A172 (cell line): ENCODE results near the gene PPT2. TPM values are rescaled to one million over a fixed set of nuclear protein-coding genes. Genes with fewer than 3 reads are reported as not detected.
"Not testable (repeated sequence)": the region's sequence is repeated elsewhere in the genome, so short reads cannot be mapped to it uniquely, and the experiment has no call there.

ENCODE experiments used
- DNase-seq: peaks from one replicate; pipeline ENCODE4 v3.0.0-alpha.2; 2015; ENCODE audit warnings: low spot score
- total RNA-seq: library from RNA; depleted of rRNA; stranded (reverse); fragments of >200 nt; shearing (Covaris generic); gene quantifications from 2 replicates; pipeline ENCODE4 v1.2.3, GENCODE V29; 2014

Gene PPT2
- total RNA-seq, 1 experiment from 2014 or later = 7.7 TPM

GRCh38 chr6:32176476-32177182 is 22.7 kb downstream of the PPT2 start:
- DNase-seq = peak; percentile 37

GRCh38 chr6:32177183-32177787 is 23.3 kb downstream of the PPT2 start:
- DNase-seq = no peak

GRCh38 chr6:32177788-32178546 is 24.0 kb downstream of the PPT2 start, which contains the start of gene RNF5:
Gene RNF5, plus strand, starts transcription at chr6:32178405. Its CDS starts 107 bp downstream, at chr6:32178512.
- DNase-seq = peak; percentile 100

GRCh38 chr6:32178547-32179440 is 24.9 kb downstream of the PPT2 start:
- no peak for DNase-seq

DNA sequence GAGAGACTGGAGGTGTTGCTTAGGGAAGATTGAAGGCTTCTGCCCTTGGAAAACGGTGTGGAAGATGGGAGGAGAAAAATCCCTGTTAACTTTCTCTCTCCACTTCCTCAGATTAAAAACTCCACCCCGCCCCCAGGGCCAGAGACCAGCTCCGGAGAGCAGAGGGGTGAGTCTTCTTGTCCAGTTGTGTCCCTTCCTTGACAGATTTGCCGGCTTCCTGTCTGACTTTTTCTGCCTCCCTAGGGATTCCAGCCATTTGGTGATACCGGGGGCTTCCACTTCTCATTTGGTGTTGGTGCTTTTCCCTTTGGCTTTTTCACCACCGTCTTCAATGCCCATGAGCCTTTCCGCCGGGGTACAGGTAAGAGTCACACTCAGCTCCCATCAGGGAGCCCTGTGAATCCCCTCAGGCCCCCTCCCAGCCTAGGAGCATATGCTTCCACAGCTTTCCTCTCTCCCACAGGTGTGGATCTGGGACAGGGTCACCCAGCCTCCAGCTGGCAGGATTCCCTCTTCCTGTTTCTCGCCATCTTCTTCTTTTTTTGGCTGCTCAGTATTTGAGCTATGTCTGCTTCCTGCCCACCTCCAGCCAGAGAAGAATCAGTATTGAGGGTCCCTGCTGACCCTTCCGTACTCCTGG is 25.9 kb downstream of the PPT2 start:
- DNase-seq = no peak

DNA sequence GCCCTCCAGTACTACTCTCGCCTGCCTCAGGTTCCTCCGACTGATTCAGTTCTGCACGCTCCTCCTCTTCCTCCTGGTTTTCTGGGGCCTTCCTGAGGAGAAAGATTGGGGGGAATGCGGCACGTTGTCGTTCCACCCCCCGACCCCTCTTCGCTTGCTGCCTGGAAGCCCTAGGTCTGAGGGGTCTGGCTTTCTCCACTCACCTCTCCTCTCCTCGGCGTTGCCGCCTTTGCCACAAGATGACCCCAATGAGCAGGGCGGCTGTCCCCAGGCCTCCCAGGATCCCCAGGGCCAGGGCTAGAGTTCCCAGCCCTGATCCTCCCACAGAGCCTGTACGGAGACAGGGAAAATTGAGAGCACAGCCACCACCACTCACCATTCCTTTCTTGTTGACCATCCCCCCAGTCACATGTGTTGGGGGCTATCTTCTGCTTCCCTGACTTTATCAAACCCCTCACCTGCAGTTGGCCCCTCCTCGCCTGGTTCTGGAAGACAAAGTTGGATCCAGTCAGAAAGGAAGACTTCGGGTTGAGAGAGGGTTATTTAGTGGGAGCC is 27.3 kb downstream of the PPT2 start:
- no peak for DNase-seq

GRCh38 chr6:32181915-32182529 is 28.1 kb downstream of the PPT2 start:
- DNase-seq = no peak

DNA sequence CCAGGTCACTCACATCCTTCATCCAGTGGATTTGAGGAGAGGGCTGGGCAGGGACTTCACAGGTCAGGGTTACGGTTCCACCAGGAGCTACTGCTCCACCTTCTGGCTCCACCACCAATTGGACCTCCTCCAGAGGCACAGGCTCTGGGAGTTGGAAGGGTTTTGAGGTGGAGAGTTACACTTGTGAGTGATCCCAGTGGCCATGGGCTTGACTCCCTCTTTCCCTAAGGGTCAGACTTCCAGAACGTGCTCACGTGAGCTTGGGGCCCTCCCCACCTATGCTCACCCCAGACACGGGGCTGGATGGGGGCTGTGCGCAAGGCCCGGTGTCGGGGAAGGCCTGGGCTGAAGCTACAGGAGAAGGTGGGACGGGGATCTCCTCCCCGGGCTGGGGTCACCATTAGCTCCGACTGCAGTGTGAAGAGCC is 28.6 kb downstream of the PPT2 start:
- DNase-seq = no peak

DNA sequence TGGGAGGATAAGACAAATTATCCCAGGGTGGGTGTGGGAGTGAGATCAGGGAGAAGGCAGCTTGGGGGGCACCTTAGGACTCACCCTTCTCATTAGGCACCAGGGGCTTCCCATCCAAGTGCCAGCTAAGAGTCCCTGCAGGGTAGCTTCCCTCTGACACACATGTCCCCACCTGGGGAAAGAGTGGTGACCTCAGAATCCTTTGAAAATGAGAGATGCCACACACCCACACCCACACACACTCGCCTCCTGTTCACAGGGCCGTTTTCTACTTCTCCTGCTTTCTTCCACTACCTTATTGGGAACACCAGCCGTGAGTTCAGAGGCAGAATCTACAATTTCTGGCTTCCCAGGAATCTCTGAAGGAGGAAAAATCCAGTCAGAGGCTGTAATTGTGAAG is 29.1 kb downstream of the PPT2 start:
- no peak for DNase-seq

GRCh38 chr6:32183483-32184083 is 29.6 kb downstream of the PPT2 start:
- DNase-seq = no peak

DNA sequence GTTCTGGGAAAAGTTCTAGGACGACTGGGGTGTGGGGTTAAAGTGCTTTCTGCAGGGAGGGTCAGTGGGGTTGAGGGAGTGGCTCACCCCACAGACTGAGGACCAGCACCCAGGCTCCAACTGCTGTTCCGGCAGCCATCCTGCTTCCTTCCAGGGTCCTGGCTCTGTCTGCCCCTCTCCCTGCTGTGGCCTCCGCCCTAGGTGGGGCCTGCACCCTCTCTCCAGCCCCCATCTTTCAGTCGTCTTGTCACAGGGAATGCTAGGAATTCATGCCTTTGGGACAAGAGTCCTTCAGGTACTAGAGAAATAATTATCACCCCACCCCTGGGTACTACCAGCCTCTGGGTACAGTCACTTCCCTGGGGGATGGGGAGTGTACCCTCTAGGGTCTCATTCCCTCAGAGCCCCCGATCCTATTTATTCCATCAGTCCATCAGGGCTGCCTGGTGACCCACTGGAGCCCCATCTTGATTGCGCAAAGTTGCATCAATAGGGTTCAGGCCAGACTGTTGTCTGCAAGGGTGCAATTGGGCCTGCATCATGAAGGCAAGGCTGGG is 30.2 kb downstream of the PPT2 start, which contains the start of gene AGER:
TSS of gene AGER (minus strand) at position 170 of the 557 bp plus-strand sequence. CDS start at position 139, 31 bp downstream.
- no peak for DNase-seq

- DNase-seq = peak; percentile 91
Observed at GRCh38 chr6:32185681-32186131, 31.8 kb downstream of the PPT2 start.

DNA sequence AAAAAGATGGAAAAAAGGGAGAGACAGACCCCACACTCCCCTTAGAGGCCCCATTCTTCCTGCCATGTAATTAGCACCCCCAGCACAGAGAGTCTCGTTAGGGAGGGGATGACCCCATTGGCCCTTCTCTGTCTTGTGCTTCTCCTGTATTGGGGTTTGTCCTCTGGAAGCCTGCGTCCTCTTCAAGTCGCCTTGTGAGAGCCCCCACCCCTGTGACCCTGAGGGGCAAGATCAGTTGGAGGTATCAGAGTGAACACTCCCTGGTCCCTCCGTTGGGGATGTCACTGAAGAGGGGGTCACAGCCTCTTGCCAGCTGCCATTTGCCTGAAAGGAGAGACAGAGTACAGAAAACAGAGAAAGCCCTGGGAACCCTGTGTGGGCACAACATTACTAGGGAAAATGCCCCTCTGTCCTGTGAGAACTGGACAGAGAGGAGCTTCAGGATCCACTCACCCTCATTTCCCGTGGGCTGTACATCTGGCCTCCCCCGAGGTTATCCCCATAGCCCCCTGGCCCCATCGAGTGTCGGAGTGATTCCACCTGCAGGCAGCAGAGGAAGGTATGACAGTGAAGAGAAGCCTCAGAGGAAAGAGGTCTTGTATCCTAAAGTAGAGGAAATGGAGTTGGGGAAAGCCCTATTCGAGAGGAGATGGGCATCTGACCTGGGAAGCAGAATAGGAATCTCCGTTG is 32.4 kb downstream of the PPT2 start:
- DNase-seq = not testable (repeated sequence)

- no peak for DNase-seq
Observed at GRCh38 chr6:32187009-32187709, 33.2 kb downstream of the PPT2 start.

DNA sequence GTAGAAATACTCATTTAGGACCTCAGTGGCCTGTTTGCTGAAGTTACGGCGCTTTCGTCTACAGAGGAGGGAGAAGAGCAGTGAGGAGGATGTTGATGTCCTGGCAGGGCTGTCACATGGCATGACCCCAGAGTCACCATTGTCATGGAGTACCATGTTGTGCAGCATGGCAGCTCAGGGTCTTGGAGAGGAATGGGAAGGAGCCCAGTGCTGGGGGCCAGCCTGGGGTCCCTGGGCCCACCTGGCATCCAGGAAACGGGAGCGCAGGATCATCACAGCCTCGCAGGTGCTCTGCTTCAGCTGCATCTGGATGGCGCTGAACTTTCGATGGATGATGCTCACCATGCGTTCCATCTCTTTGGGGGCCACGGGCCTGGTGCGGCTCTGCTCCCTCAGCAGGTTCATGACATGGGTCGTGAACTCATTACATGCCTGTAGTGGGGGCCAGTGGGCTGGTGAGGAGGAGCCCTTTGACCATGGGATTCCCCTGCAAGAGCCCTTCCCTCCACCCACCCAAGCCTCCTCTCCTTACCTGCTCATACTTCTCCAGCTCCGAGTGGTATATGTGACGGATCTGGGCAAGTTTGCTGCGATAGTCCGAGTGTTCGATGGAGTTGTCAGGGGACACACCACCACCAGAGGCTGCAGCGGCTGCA is 33.9 kb downstream of the PPT2 start:
- not testable (repeated sequence) for DNase-seq

GRCh38 chr6:32188381-32189068 is 34.6 kb downstream of the PPT2 start:
- DNase-seq = no peak
